Stimulated activated CD4-positive, alpha-beta T cell treated with anti-CD3 and anti-CD28 coated beads, Interleukin-1b, Interleukin-23, amount 100 ng/mL, for 24 hours (primary cell): ENCODE measurements around the gene COL13A1.

ENCODE experiments used
- DNase-seq, 4 experiments: peaks; one replicate each; pipeline ENCODE4 v3.0.0-alpha.2; 2020; ENCODE audit warnings: low read depth in 4 of 4, low spot score in 1 of 4

The COL13A1 gene

GRCh38 chr10:69801434-69802315 lies at the start of gene COL13A1:
COL13A1 (plus strand) TSS chr10:69801906; CDS start chr10:69802424, 518 bp downstream.
- DNase-seq = no peak

- no peak for DNase-seq
These were observed 49.2 kb upstream of the COL13A1 start for GRCh38 chr10:69752479-69752878.

- no peak for DNase-seq
These were observed 45.4 kb upstream of the COL13A1 start for GRCh38 chr10:69756279-69756678.

DNA sequence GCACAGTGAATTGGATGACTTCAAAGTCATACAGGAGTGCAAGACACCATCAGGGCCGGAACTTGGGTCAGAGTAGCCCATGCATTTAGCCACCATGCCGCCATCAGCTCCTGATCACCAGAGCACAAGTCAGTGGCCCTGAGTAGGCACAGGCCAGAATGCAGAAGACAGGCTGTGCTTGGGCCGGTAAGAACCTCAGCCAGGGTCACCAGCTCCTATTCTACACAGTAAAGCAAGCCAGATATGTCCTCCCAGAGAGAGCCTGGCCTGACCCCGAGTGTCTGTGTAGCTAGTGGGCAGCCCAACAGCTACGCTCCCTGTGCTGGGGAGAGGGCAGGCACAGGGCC lies 44.5 kb upstream of the COL13A1 start:
- DNase-seq = no peak

DNA sequence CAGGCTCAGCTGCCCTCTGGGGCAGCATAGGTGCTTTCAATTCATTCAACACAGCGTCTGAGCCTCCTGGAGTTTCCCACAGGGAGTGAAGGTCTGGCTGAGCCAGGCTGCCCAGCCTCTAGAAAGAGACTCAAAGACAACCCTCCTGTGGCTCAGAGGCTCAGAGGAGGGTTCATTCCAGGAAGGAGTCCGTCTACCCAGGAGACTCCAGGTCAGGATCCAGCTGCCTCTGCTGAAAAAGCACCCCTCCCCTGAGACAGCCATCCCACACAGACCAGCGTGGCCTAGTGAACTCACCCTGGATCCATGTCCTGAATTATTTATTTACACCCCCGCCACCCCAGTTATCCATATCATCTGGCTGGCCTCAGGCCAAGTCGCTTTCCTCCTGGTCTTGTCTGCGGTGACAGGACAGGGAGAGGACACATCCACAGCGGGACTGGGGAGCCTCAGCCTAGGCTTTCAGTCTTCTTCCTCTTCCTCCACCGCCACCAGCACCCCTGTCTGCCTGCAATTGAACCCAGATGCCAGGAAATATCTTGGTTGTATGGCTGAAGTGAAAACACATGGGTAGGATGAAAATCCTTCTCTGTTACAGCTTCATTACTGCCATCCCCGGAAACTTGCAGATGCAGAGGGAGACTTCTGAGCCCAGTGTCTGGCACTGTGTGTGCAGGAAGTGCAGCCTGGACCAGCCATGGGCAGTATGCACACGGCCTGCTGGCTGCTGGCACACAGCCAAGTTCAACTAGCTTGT lies 44.0 kb upstream of the COL13A1 start:
- no peak for DNase-seq

DNA sequence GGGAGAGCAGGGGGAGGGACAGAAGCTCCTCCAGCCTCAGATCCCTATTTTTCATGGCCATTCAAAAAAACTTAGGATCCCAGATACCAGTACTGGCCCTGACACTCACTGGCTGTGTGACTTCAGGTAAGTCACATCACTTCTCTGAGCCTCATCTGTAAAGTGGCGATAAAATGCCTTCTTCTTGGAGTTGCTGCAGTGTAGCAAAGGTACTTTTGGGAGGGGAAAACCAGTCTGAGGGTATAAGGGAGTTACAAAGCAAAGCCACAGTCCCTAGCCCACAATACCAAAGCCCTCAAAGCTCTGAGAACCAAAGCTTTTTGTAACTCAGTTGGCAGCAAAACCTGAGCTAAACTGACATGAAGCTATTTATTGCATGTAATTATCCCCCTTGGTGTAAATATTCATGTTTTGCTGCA lies 43.4 kb upstream of the COL13A1 start:
- no peak for DNase-seq

DNA sequence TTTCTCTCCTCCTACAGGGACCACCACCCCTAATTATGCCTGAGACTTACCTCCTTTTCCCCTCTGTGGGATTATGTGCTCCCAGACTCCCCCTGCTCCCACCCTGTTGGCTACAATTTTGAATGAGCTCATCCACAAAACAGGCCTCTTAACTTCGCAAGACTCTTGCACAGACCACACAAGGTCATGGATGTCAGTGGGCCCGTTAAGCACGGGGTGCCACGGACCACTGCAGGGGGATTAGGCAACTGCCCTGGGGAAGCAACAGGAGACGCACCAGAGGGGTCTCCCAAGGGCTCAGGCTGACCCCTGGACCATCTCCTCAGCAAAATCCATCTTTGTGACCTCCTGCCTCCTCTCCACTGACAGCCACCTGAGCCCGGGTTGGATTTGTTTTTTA lies 42.1 kb upstream of the COL13A1 start:
- DNase-seq = no peak

DNA sequence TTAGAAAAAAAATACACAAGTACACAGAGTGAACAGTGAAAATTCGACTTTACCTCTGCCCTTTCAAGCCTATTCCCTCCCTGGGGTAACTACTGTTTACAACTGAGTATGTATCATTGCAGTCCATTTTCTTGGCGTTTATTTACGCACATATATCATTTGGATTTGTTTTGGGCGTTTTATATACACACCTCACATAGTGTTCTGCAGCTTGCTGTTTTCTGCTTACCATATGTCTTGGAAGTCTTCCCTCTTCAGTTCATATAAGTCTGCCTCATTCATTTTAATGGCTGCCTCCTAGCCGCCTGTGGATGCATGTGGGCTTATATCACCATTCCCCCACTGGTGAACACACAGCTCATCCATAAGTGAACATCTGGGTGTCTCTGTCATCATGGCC lies 41.6 kb upstream of the COL13A1 start:
- no peak for DNase-seq

DNA sequence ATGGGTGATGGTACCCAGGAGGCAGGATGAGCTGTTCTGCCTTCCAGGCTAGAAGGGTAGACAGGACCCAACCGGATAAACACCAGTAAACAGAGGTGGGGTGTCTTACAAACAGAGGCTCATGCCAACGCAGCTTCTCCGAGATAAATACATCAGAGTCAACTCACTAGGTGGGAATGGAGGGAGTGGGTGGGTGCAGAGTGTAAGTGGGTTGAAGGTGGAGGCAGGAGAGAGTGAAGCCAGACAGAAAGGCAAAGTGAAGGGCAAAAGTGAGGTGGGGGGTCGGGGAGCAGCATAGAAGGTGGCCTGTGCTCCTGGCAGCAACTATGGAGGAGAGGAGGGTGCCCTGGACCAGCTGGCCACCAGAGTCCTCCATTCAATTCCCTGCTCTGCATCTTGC lies 40.4 kb upstream of the COL13A1 start:
- no peak for DNase-seq

GRCh38 chr10:69766161-69766910 lies 35.4 kb upstream of the COL13A1 start:
- no peak for DNase-seq

DNA sequence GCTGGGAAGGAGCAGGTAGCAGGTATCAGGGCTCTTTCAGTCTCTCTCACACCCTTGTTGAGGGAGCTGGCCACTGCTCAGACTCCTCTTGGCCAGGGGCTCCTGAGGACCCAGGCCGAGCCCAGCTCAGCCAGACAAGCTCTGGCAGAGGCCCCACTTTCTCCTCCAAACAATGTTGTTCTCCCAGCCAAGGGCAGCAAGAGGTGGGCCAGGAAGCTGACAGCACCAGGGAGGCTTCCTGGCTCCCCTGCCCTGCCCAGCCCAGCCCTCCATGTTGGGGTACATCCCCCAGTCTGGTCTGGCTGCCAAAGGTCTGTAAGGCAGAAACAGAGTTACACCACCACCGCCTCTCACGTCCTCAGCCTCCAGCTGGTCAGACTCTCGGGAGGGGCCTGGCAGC lies 33.9 kb upstream of the COL13A1 start:
- DNase-seq = no peak

DNA sequence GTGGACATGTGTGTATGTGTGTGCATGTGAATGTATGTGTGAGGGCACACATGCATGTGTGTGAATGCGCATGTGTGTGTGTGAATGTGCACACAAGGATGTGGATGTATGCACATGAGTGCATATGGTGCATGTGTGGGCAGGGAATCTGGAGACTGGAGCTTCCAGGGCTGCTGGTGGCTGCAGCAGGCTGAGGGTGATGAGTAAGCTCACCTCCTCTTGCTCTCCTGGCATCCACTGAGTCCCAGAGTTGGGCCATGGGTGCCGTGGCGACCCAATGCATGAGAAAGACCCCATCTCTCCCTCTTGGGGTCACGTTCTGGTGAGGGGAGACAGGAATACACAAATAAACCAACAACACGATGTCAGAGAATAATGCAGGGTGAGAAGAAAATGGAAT lies 33.3 kb upstream of the COL13A1 start:
- DNase-seq = no peak

DNA sequence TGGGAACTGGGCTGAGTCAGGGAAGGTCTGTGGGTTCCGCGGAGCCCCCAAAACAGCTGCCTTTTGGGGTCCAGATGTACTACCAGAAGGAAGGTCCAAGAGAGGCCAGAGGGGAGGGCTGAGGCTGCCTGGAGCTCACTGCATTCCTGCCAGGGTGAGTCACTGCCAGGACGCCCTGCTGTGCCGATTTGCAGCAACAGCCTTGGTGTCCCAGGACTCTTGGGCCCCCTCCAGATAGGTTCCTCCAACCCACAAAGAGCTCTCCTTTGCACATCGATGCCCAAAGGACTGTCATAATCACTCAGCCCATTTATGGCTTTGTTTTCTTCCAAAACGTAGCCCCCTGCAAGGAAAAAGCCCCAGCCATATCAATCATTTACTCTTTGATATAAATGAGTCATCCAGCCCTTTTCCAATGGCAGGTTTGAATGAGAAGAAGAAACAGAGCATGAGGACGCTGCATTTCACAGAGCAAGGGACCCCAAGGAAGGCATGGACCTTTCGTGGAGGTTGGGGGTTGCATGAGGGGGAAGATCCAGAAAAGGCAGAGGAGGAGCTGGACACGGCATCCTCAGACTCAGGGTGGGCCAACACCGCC lies 32.2 kb upstream of the COL13A1 start:
- DNase-seq = no peak

- no peak for DNase-seq
These were observed 28.6 kb upstream of the COL13A1 start for GRCh38 chr10:69772933-69773704.

- DNase-seq = no peak
These were observed 27.1 kb upstream of the COL13A1 start for GRCh38 chr10:69774596-69774995.

DNA sequence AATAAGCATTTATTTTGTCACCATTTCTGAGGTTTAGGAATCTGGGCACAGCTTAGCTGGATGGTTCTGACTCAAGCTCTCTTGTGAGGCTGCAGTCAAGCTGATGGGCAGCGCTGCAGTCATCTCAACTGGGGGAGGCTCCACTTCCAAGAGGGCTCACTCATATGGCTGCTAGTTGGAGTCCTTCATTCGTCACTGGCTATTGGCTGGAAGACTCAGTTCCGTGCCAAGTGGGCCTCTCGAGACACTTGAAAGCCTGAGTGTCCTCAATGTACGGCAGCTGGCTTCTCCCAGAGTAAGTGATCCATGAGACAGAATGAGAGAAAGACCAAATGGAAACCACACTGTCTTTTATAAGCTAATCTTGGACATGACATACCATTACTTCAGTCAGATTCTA lies 21.6 kb upstream of the COL13A1 start:
- no peak for DNase-seq

- DNase-seq = no peak
These were observed 20.1 kb upstream of the COL13A1 start for GRCh38 chr10:69781576-69781975.

GRCh38 chr10:69783515-69783914 lies 18.2 kb upstream of the COL13A1 start:
- DNase-seq = no peak

- no peak for DNase-seq
These were observed 14.9 kb upstream of the COL13A1 start for GRCh38 chr10:69786791-69787190.

- no peak for DNase-seq
These were observed 14.0 kb upstream of the COL13A1 start for GRCh38 chr10:69787681-69788080.

DNA sequence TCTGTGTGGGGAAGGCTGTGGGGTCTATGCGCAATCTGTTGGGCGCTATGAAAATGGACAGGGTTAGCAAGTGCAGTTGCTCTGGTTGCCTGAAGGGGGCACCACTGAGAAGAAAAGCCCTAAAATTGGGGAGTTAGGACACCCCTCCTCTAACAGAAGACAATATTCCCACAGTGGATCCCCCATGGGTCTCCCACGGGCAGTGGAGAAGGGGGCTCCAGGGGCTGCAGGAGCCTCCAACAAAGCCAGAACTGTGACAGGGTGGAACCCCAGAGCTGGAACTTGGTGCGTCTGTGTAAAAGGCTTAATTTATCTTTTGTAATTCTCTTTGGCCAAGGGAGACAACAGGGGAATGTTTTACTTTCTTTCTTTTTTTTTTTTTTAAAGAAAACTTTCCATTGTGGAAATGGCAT lies 12.5 kb upstream of the COL13A1 start:
- DNase-seq = no peak
